ENCODE measurements around the gene ZNF180.

The ZNF180 gene

DNA sequence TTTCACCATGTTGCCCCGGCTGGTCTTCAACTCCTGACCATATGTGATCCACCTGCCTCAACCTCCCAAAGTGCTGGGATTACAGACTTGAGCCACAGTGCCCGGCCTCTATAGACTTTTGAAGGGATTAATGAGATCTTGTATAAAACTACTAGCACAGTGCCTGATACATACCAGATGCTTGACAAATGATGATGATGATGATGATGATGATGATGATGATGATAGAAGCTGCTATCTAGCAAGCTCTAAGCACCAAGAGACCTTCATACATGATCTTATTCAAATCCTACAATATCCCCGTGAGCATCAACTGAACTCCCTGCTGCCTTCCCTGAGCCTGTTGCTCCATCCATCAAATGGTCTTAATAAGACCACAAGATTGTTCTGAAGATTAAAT lies 14.7 kb upstream of the ZNF180 start:
- Histone ChIP-seq H3K27ac (no peak overlapping the region), H3K79me2 (ENCODE audit: insufficient read depth, low read depth) (no peaks in the 10 kb centered on the region), H4K20me1 (ENCODE audit: insufficient read depth) (no peaks in the 10 kb centered on the region), H3K36me3 (ENCODE audit: insufficient read depth) (no peaks in the 10 kb centered on the region), H2AFZ (ENCODE audit: low read depth) (no peak overlapping the region), H3K4me1 (ENCODE audit: low read depth, poor library complexity, severe bottlenecking) (no peaks in the 10 kb centered on the region), H3K4me2 (no peak overlapping the region), H3K9ac (no peak overlapping the region), H3K4me3 (IDR thresholded peaks at IDR 0.05; ENCODE audit: insufficient read depth, low read depth, low read length) (no peak overlapping the region), H3K27me3 (ENCODE audit: insufficient read depth, low read depth) (no peaks in the 10 kb centered on the region)
- TF ChIP-seq, protein P1, sequence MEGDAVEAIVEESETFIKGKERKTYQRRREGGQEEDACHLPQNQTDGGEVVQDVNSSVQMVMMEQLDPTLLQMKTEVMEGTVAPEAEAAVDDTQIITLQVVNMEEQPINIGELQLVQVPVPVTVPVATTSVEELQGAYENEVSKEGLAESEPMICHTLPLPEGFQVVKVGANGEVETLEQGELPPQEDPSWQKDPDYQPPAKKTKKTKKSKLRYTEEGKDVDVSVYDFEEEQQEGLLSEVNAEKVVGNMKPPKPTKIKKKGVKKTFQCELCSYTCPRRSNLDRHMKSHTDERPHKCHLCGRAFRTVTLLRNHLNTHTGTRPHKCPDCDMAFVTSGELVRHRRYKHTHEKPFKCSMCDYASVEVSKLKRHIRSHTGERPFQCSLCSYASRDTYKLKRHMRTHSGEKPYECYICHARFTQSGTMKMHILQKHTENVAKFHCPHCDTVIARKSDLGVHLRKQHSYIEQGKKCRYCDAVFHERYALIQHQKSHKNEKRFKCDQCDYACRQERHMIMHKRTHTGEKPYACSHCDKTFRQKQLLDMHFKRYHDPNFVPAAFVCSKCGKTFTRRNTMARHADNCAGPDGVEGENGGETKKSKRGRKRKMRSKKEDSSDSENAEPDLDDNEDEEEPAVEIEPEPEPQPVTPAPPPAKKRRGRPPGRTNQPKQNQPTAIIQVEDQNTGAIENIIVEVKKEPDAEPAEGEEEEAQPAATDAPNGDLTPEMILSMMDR (conservative IDR thresholded peaks at IDR 0.05; ENCODE audit: low read depth, low read length) = no peak

DNA sequence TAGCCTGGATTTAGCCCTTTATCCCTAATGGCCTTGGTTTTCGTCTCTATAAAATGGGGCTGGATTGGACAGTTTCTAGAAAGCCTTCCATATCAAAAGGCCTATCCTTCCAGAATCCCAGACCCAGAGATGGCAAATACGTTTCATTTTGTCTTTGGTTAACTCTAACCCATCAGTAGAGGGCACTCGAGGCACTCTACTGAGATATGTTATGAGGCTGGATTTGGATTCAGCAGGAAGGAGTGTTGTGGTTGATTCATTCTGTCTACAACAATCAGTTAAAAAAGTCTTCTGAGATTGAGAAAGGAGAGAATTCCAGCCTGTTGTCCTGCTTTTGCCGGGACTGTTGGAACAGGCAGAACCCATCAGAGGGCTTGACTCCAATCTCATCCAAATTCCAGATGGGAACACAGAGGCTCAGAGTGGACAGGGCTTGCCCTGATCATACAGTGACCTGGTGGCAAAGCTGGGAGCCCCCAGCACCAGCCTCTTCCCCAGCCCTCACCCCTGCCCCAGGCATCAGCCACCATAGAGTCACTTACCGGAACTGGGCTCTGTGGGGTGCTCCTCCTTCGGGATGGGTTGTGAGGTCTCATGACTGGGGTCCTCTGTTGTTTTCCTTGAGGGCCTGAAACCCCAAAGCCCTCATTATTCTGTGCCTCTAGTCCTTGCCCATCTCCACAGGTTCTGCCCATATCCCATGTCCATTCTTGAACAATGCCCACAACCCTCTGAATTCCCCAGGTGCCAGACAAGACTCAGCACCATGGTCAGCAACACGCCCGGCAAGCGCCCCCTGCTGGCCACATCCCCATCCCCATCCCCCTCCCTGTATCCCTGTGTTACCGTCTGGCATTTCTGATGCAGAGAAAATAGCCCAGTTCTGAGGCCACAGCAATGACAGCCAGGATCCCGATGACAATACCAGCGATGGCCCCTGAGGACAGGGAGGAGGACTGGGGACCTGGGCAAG lies 12.3 kb upstream of the ZNF180 start:
- Histone ChIP-seq H3K79me2 (ENCODE audit: insufficient read depth, low read depth) (no peaks in the 10 kb centered on the region), H3K4me1 (ENCODE audit: low read depth, poor library complexity, severe bottlenecking) (no peaks in the 10 kb centered on the region), H3K9ac (no peak overlapping the region), H4K20me1 (ENCODE audit: insufficient read depth) (no peaks in the 10 kb centered on the region), H3K27ac (no peak overlapping the region), H3K4me2 (no peak overlapping the region), H3K4me3 (IDR thresholded peaks at IDR 0.05; ENCODE audit: insufficient read depth, low read depth, low read length) (no peak overlapping the region), H2AFZ (ENCODE audit: low read depth) (no peak overlapping the region), H3K27me3 (ENCODE audit: insufficient read depth, low read depth) (no peaks in the 10 kb centered on the region), H3K36me3 (ENCODE audit: insufficient read depth) (no peaks in the 10 kb centered on the region)
- TF ChIP-seq, protein P1 (conservative IDR thresholded peaks at IDR 0.05; ENCODE audit: low read depth, low read length) = peak; percentile 70

DNA sequence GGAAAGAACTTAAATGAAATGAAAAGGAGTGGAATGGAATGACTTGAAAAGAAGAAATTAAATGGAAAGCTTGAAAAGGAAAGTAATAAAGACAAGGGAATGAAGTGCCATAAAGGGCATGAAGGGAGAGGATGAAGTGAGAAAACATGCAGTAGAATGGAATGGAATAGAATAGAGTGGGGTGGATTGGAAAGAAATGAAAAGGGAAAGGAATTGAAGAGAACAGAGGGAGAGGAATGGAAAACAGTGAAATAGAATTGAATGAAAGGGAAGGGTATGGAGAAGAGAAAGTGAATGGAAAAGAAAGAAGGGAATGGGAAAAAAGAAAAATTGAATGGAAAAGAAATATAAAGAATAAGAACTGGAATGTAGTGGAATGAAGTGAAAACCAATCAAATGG lies 9.2 kb upstream of the ZNF180 start:
- H2AFZ ChIP-seq (ENCODE audit: low read depth) = no peak overlapping the region
- TF ChIP-seq, protein P1 (conservative IDR thresholded peaks at IDR 0.05; ENCODE audit: low read depth, low read length) = no peak
- H3K4me3 ChIP-seq (IDR thresholded peaks at IDR 0.05; ENCODE audit: insufficient read depth, low read depth, low read length) = no peak overlapping the region

DNA sequence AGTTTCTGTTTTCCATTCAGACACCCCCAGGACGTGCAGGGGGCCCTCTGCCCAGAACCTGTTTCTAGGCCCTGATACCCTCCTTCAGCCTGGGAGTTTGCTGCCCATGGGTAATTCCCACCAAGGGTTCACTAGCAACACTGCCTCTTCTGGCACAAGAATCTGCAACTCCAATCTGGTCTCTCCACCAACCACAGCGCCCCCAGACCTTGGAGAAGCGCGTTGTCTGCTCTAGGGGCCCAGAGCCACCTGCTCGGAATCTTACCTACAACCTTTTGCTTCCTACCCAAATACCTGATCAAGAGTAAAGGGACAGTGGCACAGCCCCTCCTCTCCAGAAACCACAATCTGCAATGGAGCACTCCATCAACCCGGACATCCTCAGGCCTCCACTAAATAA lies 763 bp downstream of the ZNF180 start:
- TF ChIP-seq, protein P1 (conservative IDR thresholded peaks at IDR 0.05; ENCODE audit: low read depth, low read length) = no peak
- H3K79me2 ChIP-seq (ENCODE audit: insufficient read depth, low read depth) = peaks cover 21% of the 10 kb centered on the region
- H3K27me3 ChIP-seq (ENCODE audit: insufficient read depth, low read depth) = no peaks in the 10 kb centered on the region
- peak overlapping the region; percentile 86 for H2AFZ ChIP-seq (ENCODE audit: low read depth)
- H3K4me3 ChIP-seq (IDR thresholded peaks at IDR 0.05; ENCODE audit: insufficient read depth, low read depth, low read length) = no peak overlapping the region
- peaks cover 4% of the 10 kb centered on the region for H3K36me3 ChIP-seq (ENCODE audit: insufficient read depth)
- peak overlapping the region; percentile 69; the same call in 1 of the 2 replicates for H3K27ac ChIP-seq
- peak overlapping the region; percentile 82; the same call in 1 of the 2 replicates for H3K9ac ChIP-seq
- peaks cover 11% of the 10 kb centered on the region for H3K4me1 ChIP-seq (ENCODE audit: low read depth, poor library complexity, severe bottlenecking)
- H3K4me2 ChIP-seq = peak overlapping the region; percentile 86
- no peaks in the 10 kb centered on the region for H4K20me1 ChIP-seq (ENCODE audit: insufficient read depth)

More for the DNA sequence above, 9.2 kb upstream of the ZNF180 start:
- no peaks in the 10 kb centered on the region for H3K27me3 ChIP-seq (ENCODE audit: insufficient read depth, low read depth)
- H3K36me3 ChIP-seq (ENCODE audit: insufficient read depth) = no peaks in the 10 kb centered on the region
- H3K27ac ChIP-seq = no peak overlapping the region
- H3K9ac ChIP-seq = no peak overlapping the region
- H4K20me1 ChIP-seq (ENCODE audit: insufficient read depth) = no peaks in the 10 kb centered on the region
- peaks cover 5% of the 10 kb centered on the region for H3K4me1 ChIP-seq (ENCODE audit: low read depth, poor library complexity, severe bottlenecking)
- no peak overlapping the region for H3K4me2 ChIP-seq
- no peaks in the 10 kb centered on the region for H3K79me2 ChIP-seq (ENCODE audit: insufficient read depth, low read depth)
